HG02884 (cell line): ENCODE measurements around the gene RFX7.
"Not testable (repeated sequence)": the region's sequence is repeated elsewhere in the genome, so short reads cannot be mapped to it uniquely, and the experiment has no call there.

ENCODE experiments used
- ATAC-seq: cut with Tn5 transposase; IDR thresholded peaks from one replicate; pipeline ENCODE4 v1.9.1; 2021; ENCODE audit warnings: mild to moderate bottlenecking, moderate library complexity; ENCODE audit not compliant: unreplicated experiment

The RFX7 gene

GRCh38 chr15:56243163-56244037 lies at the start of gene RFX7:
Gene RFX7, minus strand, starts transcription at chr15:56243879. Its CDS starts 594 bp downstream, at chr15:56243285.
- peak; percentile 41 for ATAC-seq

GRCh38 chr15:56292546-56293316 lies 49.1 kb upstream of the RFX7 start:
- no peak for ATAC-seq

- no peak for ATAC-seq
These were observed 48.1 kb upstream of the RFX7 start for GRCh38 chr15:56291741-56292140.

GRCh38 chr15:56286213-56286612 lies 42.5 kb upstream of the RFX7 start:
- ATAC-seq: no peak

GRCh38 chr15:56281145-56281544 lies 37.5 kb upstream of the RFX7 start:
- no peak for ATAC-seq

- no peak for ATAC-seq
These were observed 30.0 kb upstream of the RFX7 start for GRCh38 chr15:56273724-56274123.

- no peak for ATAC-seq
These were observed 28.8 kb upstream of the RFX7 start for GRCh38 chr15:56272454-56272853.

GRCh38 chr15:56266465-56266864 lies 22.8 kb upstream of the RFX7 start:
- ATAC-seq: not testable (repeated sequence)

- no peak for ATAC-seq
These were observed 18.3 kb upstream of the RFX7 start for GRCh38 chr15:56261854-56262509.

GRCh38 chr15:56257306-56257705 lies 13.6 kb upstream of the RFX7 start:
- not testable (repeated sequence) for ATAC-seq

GRCh38 chr15:56254265-56254664 lies 10.6 kb upstream of the RFX7 start:
- no peak for ATAC-seq

- no peak for ATAC-seq
These were observed 8.7 kb upstream of the RFX7 start for GRCh38 chr15:56252386-56252785.

GRCh38 chr15:56251315-56252095 lies 7.8 kb upstream of the RFX7 start:
- ATAC-seq: no peak

- no peak for ATAC-seq
These were observed 6.9 kb upstream of the RFX7 start for GRCh38 chr15:56250626-56251025.

- ATAC-seq: no peak
These were observed 5.4 kb upstream of the RFX7 start for GRCh38 chr15:56249092-56249491.

- ATAC-seq: no peak
These were observed 4.8 kb upstream of the RFX7 start for GRCh38 chr15:56248311-56248992.

GRCh38 chr15:56247266-56247665 lies 3.6 kb upstream of the RFX7 start:
- ATAC-seq: no peak

GRCh38 chr15:56245871-56246814 lies 2.5 kb upstream of the RFX7 start:
- peak; percentile 66 for ATAC-seq
